Measurements from ENCODE around the gene RAD9A. TPM values are rescaled to one million over a fixed set of nuclear protein-coding genes. Genes with fewer than 3 reads are reported as not detected.
"Not testable (repeated sequence)": the region's sequence is repeated elsewhere in the genome, so short reads cannot be mapped to it uniquely, and the experiment has no call there.

Gene RAD9A
- total RNA-seq, 2 donors from 2014 or later: 22.6 to 49.4 TPM

DNA sequence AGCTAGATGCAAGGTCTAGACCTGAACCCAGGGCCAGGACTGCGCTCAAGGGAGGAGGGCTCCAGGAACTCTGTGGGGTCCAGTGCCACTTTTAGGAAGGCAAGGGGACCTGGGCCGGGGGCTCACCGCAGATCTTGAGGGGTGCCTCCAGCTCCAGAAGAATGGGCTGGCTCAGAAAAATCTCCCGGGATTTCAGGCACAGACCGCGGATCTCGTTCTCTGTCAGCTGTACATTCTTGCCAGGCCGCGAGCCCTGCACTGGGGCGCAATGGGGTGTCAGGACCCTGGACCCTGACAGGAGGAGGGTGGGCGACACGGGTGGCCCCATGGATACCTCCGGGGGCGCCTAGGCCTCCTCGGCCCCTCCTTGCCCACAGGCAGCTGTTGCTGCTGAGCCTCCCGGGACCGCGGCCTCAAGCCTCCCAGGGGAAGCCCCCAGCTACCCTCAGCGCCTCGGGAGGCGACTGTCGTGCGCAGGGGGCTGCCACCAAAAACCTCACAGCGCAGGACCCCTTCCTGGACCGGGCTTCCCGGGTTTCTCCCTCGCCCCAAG, 9.2 kb downstream of the RAD9A start:
- peak overlapping the region; percentile 95 to 97 for H3K4me3 ChIP-seq
- TF ChIP-seq, protein P1, sequence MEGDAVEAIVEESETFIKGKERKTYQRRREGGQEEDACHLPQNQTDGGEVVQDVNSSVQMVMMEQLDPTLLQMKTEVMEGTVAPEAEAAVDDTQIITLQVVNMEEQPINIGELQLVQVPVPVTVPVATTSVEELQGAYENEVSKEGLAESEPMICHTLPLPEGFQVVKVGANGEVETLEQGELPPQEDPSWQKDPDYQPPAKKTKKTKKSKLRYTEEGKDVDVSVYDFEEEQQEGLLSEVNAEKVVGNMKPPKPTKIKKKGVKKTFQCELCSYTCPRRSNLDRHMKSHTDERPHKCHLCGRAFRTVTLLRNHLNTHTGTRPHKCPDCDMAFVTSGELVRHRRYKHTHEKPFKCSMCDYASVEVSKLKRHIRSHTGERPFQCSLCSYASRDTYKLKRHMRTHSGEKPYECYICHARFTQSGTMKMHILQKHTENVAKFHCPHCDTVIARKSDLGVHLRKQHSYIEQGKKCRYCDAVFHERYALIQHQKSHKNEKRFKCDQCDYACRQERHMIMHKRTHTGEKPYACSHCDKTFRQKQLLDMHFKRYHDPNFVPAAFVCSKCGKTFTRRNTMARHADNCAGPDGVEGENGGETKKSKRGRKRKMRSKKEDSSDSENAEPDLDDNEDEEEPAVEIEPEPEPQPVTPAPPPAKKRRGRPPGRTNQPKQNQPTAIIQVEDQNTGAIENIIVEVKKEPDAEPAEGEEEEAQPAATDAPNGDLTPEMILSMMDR (IDR thresholded peaks at IDR 0.05): no peak
- TF ChIP-seq POLR2A (IDR thresholded peaks at IDR 0.05): no peak
- peaks cover 8 to 13% of the 10 kb centered on the region in 2 donors for H3K36me3 ChIP-seq (replicated peaks in 1 of 2; ENCODE audit: insufficient read depth in 1 of 2, low read depth in 2 of 2)
- peaks cover 27% of the 10 kb centered on the region for H3K4me1 ChIP-seq
- H3K27ac ChIP-seq: peak overlapping the region; percentile 87 to 98 (median 93)
- ATAC-seq: no peak
- DNase-seq: no peak
- H3K9me3 ChIP-seq: no peaks in the 10 kb centered on the region
- no peaks in the 10 kb centered on the region for H3K27me3 ChIP-seq
- 0 to 3% methylated on average over 1 to 25 of the region's 27 CpGs for WGBS, 2 donors
- intact Hi-C loops (cut with DNase I): no loop called here

DNA sequence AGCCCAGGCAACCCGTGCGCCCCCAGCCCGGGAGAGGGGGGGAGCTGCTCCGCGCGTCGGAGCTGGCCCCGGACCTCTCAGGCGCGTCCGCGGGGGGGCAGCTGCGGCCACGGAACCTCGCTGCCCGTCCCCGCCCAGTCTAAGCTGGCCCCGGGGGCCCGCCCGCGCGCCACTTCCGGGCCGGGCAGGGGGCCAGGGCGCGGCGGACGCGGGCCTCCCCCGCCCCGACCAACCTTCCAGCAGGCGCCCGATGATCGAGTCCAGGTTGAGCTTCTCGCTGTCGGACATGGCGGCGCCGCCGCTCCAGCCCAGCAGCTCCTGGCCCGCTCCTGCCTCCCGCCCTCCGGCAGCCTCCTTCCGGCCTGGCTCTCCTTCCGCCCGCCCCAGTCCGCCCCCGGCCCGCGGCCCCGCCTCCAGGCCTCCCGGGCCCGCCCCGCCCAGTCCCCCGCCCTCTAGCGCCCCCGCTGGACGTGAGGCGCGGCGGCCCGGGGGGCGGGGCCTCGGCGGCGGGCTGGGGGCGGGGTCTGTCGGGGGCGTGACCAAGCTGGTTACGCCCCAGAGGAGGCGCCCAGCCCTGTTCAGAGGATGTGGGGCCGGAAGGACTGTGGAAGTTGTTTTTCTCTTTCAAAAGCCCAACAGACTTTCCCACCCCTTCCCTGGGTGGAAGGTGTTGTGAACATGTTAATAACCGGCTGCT, 9.9 kb downstream of the RAD9A start, which contains the start of gene PPP1CA:
Gene PPP1CA, minus strand, starts transcription at position 364 of the 697 bp plus-strand sequence. Its CDS starts 76 bp downstream, at position 288.
- WGBS, 2 donors: 0 to 1% methylated on average over 5 to 58 of the region's 73 CpGs
- TF ChIP-seq, protein P1 (IDR thresholded peaks at IDR 0.05): peak in 6 of 7 experiments; percentile 10 to 85 (median 45)
- TF ChIP-seq POLR2A (IDR thresholded peaks at IDR 0.05): peak; percentile 64 to 76 (median 71)
- peaks cover 27% of the 10 kb centered on the region for H3K4me1 ChIP-seq
- H3K27ac ChIP-seq: peak within 1 kb of the TSS; percentile 87 to 98 (median 93)
- no peaks in the 10 kb centered on the region for H3K9me3 ChIP-seq
- peak within 1 kb of the TSS; percentile 95 to 97 for H3K4me3 ChIP-seq
- ATAC-seq (peak; percentile 95), DNase-seq (peak; percentile 90 to 93 (median 92))
- H3K36me3 ChIP-seq (replicated peaks in 1 of 2; ENCODE audit: insufficient read depth in 1 of 2, low read depth in 2 of 2): peaks cover 8 to 13% of the 10 kb centered on the region in 2 donors
- H3K27me3 ChIP-seq: no peaks in the 10 kb centered on the region
- intact Hi-C loops (cut with DNase I): no loop called here

DNA sequence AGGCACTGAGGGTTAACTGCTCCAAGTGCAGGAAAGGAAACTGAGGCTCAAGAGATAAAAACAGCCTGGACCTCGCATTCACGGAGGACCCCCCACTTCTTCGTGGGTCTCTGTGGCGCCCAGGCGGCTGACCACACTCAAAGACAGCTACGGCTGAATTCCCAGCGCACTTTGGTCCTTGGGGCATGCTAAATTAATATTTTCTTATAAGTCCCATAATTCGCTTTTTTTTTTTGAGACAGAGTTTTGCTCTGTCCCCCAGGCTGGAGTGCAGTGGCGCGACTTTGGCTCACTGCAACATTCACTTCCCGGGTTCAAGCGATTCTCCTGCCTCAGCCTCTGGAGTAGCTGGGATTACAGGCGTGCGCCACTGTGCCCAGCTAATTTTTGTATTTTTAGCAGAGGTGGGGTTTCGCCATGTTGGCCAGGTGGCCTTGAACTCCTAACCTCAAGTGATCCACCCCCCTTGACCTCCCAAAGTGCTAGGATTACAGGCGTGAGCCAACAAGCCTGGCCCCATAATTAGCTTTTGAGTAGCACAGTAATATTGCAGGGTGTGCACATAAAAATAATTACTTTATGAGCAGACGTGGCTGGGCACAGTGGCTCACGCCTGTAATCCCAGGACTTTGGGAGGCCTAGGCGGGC, 10.5 kb downstream of the RAD9A start:
- DNase-seq; H3K27me3 ChIP-seq; H3K4me3 ChIP-seq; intact Hi-C loops (cut with DNase I); ATAC-seq; H3K9me3 ChIP-seq: not testable (repeated sequence)
- 48 to 51% methylated on average over 19 of the region's 19 CpGs for WGBS, 2 donors
- Histone ChIP-seq H3K36me3 (replicated peaks in 1 of 2; ENCODE audit: insufficient read depth in 1 of 2, low read depth in 2 of 2) (peaks cover 8 to 13% of the 10 kb centered on the region in 2 donors), H3K4me1 (peaks cover 27% of the 10 kb centered on the region), H3K27ac (peak overlapping the region; percentile 47 to 98 (median 78))

DNA sequence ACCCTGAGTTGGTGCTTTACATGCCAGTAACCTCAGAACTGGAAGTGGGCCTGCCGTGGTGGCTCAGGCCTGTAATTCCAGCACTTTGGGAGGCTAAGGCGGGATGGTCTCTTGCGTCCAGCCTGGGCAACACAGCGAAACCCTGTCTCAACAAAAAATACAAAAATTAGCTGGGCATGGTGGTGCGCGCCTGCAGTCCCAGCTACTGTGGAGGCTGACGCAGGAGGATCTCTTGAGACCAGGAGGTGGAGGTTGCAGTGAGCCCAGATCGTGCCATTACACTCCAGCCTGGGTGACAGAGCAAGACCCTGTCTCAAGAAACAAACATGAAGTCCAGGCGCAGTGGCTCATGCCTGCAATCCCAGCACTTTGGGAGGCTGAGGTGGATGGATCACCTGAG, 11.3 kb downstream of the RAD9A start:
- H3K9me3 ChIP-seq; ATAC-seq; H3K36me3 ChIP-seq (replicated peaks in 1 of 2; ENCODE audit: insufficient read depth in 1 of 2, low read depth in 2 of 2); H3K4me3 ChIP-seq; DNase-seq; H3K27ac ChIP-seq; intact Hi-C loops (cut with DNase I); H3K27me3 ChIP-seq: not testable (repeated sequence)
- peaks cover 27% of the 10 kb centered on the region for H3K4me1 ChIP-seq
- 94 to 96% methylated on average over 8 to 9 of the region's 9 CpGs for WGBS, 2 donors

DNA sequence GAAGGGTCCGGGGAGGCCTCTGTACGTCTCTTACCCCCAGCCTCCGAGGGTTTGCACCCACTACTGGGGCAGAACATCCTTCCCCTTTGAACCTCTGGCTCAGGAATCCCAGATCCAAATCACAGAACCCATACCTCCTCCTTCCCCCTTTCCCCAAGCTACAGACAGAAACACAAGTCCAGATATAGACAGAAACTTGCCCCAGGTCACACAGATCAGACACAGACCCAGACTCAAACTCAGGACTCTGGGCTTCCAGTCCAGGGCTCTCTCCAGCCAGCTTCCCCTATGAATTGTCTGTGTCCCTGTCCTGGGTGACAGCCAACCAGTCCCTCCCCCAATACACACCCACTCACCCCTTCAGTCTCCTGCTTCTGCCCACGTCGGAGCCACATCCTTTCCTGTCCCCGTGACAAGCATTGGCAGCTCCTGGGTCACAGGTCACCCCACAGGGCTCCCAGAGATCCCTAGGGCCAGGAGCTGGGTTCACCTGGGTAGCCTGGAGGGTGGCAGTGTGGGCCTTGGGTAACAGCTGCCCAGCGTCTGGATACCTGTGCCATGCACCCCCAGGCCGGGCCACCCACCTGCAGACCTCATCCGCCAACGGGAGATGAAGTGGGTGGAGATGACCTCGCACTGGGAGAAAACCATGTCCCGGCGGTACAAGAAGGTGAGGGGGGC, 12.9 kb downstream of the RAD9A start:
- DNase-seq: no peak
- intact Hi-C loops (cut with DNase I): no loop called here
- no peaks in the 10 kb centered on the region for H3K27me3 ChIP-seq
- H3K4me1 ChIP-seq: peaks cover 21% of the 10 kb centered on the region
- no peaks in the 10 kb centered on the region for H3K36me3 ChIP-seq (replicated peaks in 1 of 2; ENCODE audit: insufficient read depth in 1 of 2, low read depth in 2 of 2)
- H3K9me3 ChIP-seq: no peaks in the 10 kb centered on the region
- TF ChIP-seq, protein P1 (IDR thresholded peaks at IDR 0.05): no peak
- TF ChIP-seq POLR2A (IDR thresholded peaks at IDR 0.05): no peak
- WGBS, 2 donors: 45 to 65% methylated on average over 4 to 13 of the region's 13 CpGs
- no peak for ATAC-seq
- H3K27ac ChIP-seq: no peak overlapping the region
- H3K4me3 ChIP-seq: no peak overlapping the region

Measured in body of pancreas (tissue), 4 donors.